Mesothelial cell of epicardium (in vitro differentiated cells): Measurements from ENCODE around the gene KLHL26. TPM values are rescaled to one million over a fixed set of nuclear protein-coding genes. Genes with fewer than 3 reads are reported as not detected.

Experiments used
- DNase-seq, 2 experiments: peaks; one replicate each; pipeline ENCODE4 v3.0.0; 2021; ENCODE audit warnings: low spot score in 2 of 2; ENCODE audit not compliant: unreplicated experiment in 2 of 2
- H3K27ac Mint-ChIP-seq: 2 replicates; pipeline ENCODE4 v1.8.0; 2021; ENCODE audit warnings: mixed read lengths
- H3K27me3 Mint-ChIP-seq: 2 replicates; pipeline ENCODE4 v1.8.0; 2021; ENCODE audit warnings: low read depth, mixed read lengths
- H3K36me3 Mint-ChIP-seq: 2 replicates; pipeline ENCODE4 v1.8.0; 2021; ENCODE audit warnings: mixed read lengths
- H3K4me1 Mint-ChIP-seq: 2 replicates; pipeline ENCODE4 v1.8.0; 2021; ENCODE audit warnings: mixed read lengths
- H3K4me3 Mint-ChIP-seq: 2 replicates; pipeline ENCODE4 v1.8.0; 2021; ENCODE audit warnings: mild to moderate bottlenecking, moderate library complexity, mixed read lengths
- H3K9me3 Mint-ChIP-seq: 2 replicates; pipeline ENCODE4 v1.8.0; 2021; ENCODE audit warnings: mixed read lengths
- total RNA-seq: library from RNA; stranded (reverse); gene quantifications from 3 replicates; pipeline ENCODE4 v1.2.1, GENCODE V29; 2021
- TF ChIP-seq, protein P1 (sequence below): fragments of 200-600 bp; sonication (generic); IDR thresholded peaks from one replicate; pipeline ENCODE4 v1.5.0; 2021; ENCODE audit warnings: antibody characterized with exemption; ENCODE audit not compliant: unreplicated experiment

The KLHL26 gene
- total RNA-seq, 1 donor from 2014 or later, result 12.0 TPM

DNA sequence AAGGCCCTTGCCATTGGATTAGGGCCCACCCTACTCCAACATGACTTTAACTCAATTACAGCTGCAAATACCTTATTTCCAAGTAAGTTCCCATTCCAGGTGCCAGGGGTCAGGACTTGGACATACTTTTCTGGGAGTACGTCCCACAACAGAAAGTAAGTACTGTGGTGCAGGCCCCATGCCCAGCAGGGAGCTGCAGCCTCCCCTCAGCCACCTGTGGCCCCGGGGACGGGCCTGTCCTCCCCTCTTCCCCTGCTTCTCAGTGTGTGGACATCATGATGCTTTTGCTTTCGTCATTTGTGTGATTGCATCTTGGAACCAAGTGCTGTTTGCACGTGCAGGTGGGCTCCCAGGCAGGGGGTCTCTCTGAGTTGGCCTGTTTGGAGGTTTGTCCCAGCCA is 78.6 kb downstream of the KLHL26 start:
- Mint-ChIP-seq H3K4me3 (no peak overlapping the region), H3K27ac (no peak overlapping the region)

DNA sequence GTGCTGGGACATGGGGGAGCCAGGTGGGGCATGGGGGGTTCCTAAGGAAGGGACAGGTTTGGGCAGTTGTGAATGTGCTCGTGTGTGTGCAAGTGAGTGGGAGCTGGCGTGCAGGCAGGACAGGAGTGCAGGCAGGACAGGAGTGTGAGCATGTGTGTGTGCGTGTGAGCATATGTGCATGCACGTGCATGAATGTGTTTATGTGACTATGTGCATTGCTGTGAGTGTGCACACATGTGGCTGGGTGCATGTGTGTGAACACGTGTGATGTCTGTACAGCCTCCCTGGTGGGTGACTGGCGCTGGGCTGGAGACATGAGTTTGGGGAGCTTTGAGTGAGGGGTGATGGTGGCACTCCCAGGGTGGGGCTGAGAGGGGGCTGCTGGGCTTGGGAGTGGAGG is 80.0 kb downstream of the KLHL26 start:
- H3K36me3 Mint-ChIP-seq, result no peaks in the 10 kb centered on the region
- TF ChIP-seq, protein P1, sequence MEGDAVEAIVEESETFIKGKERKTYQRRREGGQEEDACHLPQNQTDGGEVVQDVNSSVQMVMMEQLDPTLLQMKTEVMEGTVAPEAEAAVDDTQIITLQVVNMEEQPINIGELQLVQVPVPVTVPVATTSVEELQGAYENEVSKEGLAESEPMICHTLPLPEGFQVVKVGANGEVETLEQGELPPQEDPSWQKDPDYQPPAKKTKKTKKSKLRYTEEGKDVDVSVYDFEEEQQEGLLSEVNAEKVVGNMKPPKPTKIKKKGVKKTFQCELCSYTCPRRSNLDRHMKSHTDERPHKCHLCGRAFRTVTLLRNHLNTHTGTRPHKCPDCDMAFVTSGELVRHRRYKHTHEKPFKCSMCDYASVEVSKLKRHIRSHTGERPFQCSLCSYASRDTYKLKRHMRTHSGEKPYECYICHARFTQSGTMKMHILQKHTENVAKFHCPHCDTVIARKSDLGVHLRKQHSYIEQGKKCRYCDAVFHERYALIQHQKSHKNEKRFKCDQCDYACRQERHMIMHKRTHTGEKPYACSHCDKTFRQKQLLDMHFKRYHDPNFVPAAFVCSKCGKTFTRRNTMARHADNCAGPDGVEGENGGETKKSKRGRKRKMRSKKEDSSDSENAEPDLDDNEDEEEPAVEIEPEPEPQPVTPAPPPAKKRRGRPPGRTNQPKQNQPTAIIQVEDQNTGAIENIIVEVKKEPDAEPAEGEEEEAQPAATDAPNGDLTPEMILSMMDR, result no peak
- DNase-seq, result no peak
- H3K4me1 Mint-ChIP-seq, result peaks cover 7% of the 10 kb centered on the region
- no peaks in the 10 kb centered on the region for H3K9me3 Mint-ChIP-seq
- no peak overlapping the region for H3K4me3 Mint-ChIP-seq
- H3K27ac Mint-ChIP-seq, result no peak overlapping the region
- H3K27me3 Mint-ChIP-seq, result no peaks in the 10 kb centered on the region

More for the DNA sequence above, 78.6 kb downstream of the KLHL26 start:
- DNase-seq, result no peak
- Mint-ChIP-seq H3K36me3 (no peaks in the 10 kb centered on the region), H3K9me3 (no peaks in the 10 kb centered on the region), H3K4me1 (peaks cover 7% of the 10 kb centered on the region), H3K27me3 (no peaks in the 10 kb centered on the region)
- TF ChIP-seq, protein P1, result no peak

DNA sequence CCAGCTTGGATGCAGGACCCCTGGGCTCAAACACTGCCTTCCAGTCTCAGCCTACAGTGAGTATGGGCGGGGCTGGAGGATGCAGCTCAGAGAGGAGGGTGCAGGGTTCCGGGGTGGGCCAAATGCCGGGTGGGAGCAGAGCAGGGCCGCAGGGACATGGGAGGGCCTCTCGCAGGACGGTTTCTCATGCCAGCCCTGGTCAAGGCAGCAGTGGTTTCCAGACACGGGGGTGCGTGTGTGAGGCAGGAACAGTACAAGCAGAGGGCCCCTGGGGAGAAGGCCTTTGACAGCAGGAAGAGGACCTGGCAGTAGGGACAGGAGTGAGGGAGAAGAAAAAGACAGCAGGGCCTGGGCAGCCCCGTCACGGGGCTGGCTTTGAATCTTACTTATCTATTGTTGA is 80.8 kb downstream of the KLHL26 start:
- H3K27me3 Mint-ChIP-seq, result no peaks in the 10 kb centered on the region
- peaks cover 7% of the 10 kb centered on the region for H3K4me1 Mint-ChIP-seq
- no peak for DNase-seq
- H3K36me3 Mint-ChIP-seq, result peaks cover 5% of the 10 kb centered on the region
- no peak overlapping the region for H3K27ac Mint-ChIP-seq
- no peak overlapping the region for H3K4me3 Mint-ChIP-seq
- H3K9me3 Mint-ChIP-seq, result no peaks in the 10 kb centered on the region
- TF ChIP-seq, protein P1, result no peak

DNA sequence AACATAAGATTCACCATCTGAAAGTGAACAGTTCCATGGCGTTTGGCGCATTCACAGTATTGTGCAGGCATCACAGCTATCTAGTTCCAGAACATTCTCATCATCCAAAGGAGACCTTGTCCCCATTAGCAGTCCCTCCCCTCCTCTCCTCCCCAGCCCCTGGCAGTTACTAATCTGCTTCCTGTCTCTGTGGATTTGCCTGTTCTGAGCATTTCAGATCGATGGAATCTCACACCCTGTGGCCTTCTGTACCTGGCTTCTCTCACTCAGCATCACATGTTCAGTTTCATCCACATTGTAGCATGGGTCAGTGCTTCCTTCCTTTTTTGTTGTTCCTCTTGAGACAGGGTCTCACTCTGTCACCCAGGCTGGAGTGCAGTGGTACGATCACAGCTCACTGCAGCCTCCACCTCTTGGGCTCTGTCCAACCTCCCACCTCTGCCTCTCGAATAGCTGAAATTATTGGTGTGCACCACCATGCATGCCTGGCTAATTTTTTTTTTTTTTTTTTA is 81.2 kb downstream of the KLHL26 start:
- Mint-ChIP-seq H3K27ac (no peak overlapping the region), H3K36me3 (peaks cover 7% of the 10 kb centered on the region), H3K4me1 (peaks cover 5% of the 10 kb centered on the region), H3K4me3 (no peak overlapping the region), H3K9me3 (no peaks in the 10 kb centered on the region), H3K27me3 (no peaks in the 10 kb centered on the region)
- TF ChIP-seq, protein P1, result no peak
- DNase-seq, result no peak

DNA sequence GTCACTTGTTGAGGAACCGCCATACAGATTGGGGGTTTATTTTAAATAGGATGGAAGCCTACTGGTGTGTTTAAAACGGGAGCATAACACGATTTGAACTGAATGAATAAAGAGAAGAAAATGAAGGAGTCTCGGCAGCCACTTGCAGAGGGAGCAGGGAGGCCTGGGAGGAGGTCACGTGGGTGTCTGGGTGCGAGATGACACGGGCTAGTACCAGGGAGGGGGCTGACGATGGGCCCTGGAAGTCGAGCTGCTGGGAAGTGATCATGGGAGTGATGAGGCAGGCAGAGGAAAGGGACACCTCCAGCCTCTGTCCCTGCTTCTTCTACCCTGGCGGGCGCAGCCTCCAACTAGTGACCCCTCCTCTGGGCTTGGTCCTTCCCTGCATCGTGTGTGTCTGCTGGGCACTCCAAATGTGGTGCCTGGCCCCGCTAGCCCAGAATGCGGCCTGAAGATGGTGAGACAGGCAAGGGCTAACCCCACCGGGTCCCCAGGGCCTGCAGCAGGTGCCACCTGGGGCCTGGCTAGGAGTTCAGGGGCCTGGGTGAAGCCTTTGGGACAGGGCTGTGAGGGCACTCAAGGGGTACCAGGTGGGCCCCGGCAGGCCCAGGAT is 82.1 kb downstream of the KLHL26 start:
- H3K27me3 Mint-ChIP-seq, result no peaks in the 10 kb centered on the region
- H3K27ac Mint-ChIP-seq, result no peak overlapping the region
- DNase-seq, result no peak
- TF ChIP-seq, protein P1, result no peak
- H3K9me3 Mint-ChIP-seq, result no peaks in the 10 kb centered on the region
- no peak overlapping the region for H3K4me3 Mint-ChIP-seq
- H3K36me3 Mint-ChIP-seq, result peaks cover 7% of the 10 kb centered on the region
- no peaks in the 10 kb centered on the region for H3K4me1 Mint-ChIP-seq
